ENCODE measurements around the gene CBY1.

Gene CBY1

DNA sequence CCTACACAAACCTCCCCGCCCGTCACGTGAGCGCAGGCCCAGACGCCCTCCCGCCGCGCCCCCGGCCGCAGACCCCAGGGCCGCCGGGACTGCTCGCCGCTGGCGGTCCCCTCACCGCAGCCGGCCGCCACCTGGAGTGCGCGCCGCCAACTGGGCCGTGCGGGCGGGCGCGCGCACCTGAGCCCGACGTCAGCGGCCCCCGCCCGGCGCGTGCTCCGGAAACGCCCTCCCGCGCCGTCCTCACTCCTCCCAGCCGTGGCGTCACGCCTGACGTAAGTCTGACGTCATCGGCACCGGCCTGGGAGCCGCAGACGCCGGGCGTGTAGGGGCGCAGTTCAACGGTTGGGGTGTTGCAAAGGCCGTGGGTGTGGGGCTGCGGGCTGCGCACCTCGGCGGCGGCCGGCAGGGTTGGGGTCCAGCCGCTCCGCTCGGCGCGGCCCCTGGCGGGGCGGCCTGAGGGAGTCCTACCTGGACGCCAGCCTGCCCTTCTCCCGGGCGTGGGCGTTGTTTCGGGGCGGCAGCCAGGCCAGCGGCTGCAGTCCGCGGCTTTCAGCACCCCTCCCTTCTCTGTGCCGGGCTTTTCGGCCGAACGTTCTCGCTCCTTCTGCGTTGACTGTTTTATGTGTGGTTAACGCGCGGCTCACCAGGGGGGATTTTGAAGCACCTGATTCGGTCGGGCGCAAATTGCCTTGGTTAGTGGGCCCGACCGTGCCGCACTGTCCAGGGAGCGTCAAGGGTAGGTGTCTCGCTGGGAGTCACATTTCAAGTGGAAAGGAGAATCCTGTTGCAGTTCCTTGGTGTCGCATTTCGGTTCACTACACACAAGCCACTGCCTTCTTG is 44.6 kb downstream of the CBY1 start, which contains the start of gene JOSD1:
Gene JOSD1, minus strand, starts transcription at position 155 of the 840 bp plus-strand sequence. CDS start 956 bp downstream, outside the sequence.
- DNase-seq (ENCODE audit: low read depth in 3 of 3, low spot score in 1 of 3), result peak; percentile 93 to 98 (median 95)

DNA sequence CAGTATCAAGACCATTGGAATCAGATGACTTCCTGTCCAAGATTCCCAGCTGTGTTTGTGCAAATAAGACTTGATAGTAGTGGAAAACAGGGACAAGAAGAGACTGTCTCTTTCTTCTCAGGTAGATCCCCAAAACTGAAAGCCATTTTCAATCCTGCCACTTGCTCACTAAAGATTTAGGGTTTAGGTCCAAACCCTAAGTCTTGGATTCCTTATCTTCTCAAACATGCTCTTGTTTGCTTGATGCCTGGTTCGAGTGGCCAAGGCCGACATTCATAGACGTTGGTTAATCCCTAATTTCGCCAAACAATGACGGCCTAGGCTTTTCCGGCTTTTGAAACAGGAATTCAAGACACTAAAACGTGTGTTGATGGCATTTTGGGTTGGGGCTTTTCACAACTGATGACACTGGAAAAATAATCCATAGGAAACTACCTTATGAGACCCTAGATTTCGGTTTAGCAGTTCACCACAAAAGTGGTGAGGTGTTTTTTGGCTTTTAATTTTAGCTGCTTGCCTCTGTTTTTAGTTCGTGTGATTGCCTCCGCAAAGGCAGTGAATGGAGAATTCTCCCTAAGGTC is 48.3 kb downstream of the CBY1 start:
- DNase-seq (ENCODE audit: low read depth in 3 of 3, low spot score in 1 of 3), result no peak

DNA sequence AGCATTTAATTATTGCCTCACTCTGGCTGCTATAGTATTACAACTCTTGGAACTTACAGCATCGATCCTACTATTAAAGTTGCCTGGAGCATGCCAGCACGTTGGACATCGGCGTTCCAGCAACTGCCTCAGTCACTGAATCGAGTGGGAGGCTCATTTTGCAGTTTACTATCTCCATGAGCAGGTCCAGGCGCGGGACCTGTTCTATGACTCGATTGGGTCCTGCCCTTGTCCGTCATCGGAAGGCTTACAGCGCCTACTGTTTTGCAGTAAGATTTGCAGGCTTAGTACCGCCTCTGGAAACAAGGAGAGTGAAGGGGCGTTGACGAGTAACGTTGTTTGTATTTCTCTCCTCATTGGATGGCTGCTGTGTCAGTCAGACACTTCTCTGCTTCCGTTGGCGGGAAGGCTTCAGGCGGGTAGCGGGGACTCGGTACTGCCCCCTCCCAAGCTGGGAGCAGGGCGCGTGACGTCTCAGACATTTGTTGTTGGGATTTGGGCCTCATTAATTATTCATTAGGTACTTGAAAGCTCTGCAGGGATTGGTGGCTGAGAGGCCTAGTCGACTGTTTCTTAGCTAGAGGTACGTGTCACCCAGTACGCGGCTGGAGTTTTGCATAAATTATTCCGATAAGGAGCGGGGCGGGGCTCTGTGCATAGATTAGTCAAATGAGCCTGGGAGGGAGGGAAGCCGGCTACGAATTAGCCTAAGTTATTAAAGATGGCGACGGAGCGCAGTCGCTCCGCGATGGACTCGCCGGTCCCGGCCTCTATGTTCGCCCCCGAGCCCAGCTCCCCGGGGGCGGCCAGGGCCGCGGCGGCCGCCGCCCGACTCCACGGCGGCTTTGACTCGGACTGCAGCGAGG is 49.0 kb downstream of the CBY1 start, which contains the start of gene GTPBP1:
Gene GTPBP1, plus strand, starts transcription at position 710 of the 866 bp plus-strand sequence. Its CDS starts 12 bp downstream, at position 722.
- peak; percentile 81 to 96 (median 92) for DNase-seq (ENCODE audit: low read depth in 3 of 3, low spot score in 1 of 3)

DNA sequence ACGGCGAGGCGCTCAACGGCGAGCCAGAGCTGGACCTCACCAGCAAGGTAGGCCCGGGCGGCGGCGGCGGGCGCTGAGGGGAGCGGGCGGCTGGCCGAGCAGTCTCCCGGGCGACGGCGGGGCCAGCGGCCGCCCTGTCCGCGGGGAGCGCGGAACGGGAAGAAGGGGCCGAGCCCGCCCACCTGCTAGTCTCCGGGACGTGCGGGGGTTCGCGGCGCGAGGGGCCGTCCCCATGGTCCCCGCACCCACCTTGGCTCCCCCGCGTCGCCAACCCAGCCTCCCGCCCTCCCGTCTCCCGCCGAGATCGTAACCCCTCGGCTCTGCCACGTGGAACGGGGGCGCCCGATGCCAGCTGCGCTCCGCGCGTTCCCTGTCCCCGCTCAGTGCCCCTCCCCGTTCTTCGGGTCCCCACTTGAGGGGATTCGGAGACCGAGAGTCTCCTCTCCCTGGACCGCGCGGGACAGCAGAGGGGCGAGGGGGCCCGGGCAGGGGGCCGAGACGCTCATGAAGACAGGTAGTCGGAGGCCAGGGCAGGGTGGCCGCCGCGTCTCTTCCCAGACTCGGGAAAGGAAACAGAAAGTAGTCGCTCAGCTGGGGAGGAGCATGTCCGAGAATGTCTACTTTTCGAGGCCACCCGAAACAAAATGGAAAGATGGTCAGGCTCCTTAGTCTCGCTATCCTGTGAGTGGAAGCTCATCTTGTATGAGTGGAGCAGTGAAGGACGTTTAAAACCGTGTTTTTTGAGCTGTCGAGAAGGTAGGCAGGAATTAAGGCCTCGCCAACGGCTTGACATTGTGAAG is 49.9 kb downstream of the CBY1 start:
- peak in 1 of 3 donors; percentile 24 for DNase-seq (ENCODE audit: low read depth in 3 of 3, low spot score in 1 of 3)

DNA sequence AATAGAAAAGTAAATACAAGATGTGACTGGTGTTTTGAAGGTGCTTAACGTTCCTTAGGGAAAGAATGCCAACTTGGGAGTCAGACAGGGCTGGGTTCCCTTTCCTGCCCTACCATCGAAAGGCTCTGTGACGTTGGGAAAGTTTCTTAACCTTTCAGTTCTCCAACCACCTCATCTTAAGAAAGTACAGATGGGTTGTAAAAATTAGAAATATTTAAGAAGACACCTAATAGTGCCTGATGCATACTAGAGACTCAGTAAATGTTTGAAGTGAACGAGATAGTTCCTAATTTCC is 50.4 kb downstream of the CBY1 start:
- DNase-seq (ENCODE audit: low read depth in 3 of 3, low spot score in 1 of 3), result no peak

DNA sequence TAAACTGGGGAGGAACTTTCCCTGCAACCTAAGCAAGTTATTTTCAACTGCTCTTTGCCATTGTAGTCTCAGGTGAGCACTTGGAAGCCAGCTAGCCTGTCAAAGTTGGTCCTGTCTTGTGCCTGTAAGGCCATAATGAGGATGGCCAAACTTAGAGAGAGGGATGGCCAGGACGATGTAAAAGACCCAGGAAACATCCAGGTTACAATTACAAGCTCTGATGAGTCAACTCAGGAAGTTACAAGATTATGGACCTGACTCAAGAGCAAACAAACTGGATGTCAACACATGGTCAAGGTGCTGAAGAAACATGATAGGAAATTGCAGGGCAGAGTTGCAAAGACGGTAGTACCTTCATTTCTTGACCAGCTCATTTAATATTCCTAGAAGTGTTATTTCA is 50.9 kb downstream of the CBY1 start:
- DNase-seq (ENCODE audit: low read depth in 3 of 3, low spot score in 1 of 3), result no peak

DNA sequence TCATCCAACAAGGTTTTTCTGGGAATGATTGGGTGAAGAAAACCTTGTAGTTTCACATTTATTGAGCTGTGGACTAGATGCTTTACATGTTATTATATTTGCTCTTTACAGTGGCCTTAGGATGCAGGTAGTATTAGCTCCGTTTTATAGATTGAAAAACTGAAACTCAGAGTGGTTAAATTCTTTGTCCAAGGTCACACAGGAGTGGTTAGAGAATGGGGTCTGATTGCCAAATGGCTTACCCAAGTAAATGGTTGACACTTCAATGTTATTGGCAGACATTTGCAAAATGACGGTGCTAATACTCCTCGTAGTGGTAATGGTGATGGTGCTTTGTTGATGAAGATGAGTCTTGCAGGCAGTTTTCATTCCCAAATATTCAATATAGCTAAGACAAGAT is 51.5 kb downstream of the CBY1 start:
- no peak for DNase-seq (ENCODE audit: low read depth in 3 of 3, low spot score in 1 of 3)

DNA sequence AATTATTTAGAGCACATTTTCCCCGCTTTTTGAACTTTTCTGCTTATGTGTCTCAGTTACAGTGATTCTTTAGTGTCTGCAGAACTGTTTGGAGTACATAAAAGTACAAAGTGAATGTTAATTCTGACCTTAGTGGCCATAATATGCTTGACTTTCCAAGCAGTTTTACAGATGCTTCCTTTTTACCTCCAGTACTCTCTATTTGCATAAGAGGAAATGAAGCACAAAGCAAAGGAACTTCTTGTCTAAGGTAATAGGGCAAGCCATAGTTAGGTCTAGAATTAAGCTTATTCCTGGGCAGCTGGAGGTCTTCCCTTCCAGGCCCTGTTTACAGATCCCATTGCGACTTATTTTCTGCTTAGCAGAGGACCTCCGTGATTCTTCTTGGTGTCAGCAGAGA is 52.9 kb downstream of the CBY1 start:
- DNase-seq (ENCODE audit: low read depth in 3 of 3, low spot score in 1 of 3), result no peak

DNA sequence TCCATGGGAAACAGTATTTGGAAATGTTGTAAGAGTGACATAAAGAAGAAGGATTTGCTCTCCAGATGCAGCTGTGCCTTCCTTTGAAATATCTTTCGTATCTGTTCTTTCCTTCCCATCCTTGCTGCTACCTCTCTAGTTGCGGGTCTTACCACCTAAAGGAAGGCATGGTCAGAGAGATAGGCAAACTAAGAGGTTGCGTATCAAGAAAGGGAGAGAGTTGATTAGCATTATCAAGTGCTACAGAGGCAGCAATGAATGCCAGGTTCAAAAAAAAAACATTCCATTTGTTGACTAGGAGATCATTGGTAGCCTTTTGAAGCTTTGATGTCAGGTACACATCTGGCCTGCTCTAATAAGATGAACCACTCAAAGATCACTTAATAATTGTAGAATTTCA is 53.9 kb downstream of the CBY1 start:
- DNase-seq (ENCODE audit: low read depth in 3 of 3, low spot score in 1 of 3), result no peak

DNA sequence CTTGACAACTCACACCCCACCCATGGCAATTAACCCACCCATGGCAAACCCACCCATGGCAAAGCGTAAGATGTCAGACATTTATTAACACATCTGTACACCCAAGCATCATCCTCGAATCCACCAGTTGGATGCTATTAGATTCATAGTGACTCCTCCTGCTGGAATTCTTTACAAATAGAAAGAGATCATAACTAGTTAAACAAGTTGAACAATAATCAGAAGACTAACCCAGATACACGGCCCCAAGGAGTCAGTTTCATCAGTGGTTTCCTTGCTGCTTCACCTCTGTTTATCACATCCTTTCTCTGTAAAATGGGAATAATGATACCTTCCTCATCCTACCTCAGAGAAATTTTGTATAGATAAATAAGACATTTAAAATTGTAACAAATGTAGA is 54.4 kb downstream of the CBY1 start:
- no peak for DNase-seq (ENCODE audit: low read depth in 3 of 3, low spot score in 1 of 3)

DNA sequence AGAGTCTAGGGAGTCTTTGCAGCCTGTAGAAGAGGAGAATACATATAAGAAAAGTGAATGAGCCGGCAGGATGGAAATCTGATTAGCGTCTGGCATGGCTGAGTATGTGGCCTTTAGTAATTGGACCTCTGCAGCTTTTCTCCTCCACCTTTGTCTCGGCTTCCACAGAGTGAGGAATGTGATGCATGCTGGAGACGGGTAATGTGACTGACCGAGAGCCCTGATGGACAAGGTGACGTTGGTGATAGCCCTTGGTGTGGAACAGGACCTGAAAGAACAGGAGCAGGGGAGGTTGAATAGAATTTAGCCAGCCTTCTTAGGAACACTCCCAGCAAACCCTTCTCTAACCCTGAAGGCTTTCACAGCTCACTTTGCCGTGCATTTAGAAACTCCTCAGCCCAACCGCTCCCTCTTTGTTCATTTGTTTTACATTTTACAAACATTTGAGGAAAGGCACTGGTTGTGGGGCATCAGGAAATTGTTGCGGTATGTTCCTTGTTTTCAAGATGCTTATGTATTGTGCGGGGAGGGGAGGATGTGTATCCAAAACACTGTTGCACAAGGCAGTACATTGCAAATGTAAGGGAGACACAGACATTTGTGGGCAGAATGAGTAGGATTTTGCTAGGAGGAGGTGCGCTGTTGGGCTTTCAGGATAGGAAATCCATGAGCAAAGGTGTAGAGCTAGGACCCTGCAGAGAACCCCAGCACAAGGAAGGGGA is 56.2 kb downstream of the CBY1 start:
- no peak for DNase-seq (ENCODE audit: low read depth in 3 of 3, low spot score in 1 of 3)

DNA sequence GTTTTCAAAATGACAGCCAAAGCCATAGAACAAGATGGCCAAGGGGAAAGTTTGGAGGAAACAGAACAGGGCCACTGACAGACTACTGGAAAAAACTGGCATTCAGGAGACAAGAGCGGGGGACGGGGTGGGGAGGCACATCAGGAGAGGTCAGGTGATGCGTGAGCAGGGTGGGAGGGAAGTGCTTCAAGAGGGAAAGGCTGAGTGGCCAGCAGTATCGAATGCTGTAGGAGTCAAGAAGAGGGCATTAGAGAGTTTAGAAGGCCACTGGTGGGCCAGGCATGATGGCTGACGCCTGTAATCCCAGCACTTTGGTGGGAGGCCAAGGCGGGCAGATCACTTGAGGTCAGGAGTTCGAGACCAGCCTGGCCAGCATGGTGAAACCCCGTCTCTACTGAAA is 57.5 kb downstream of the CBY1 start:
- no peak for DNase-seq (ENCODE audit: low read depth in 3 of 3, low spot score in 1 of 3)

DNA sequence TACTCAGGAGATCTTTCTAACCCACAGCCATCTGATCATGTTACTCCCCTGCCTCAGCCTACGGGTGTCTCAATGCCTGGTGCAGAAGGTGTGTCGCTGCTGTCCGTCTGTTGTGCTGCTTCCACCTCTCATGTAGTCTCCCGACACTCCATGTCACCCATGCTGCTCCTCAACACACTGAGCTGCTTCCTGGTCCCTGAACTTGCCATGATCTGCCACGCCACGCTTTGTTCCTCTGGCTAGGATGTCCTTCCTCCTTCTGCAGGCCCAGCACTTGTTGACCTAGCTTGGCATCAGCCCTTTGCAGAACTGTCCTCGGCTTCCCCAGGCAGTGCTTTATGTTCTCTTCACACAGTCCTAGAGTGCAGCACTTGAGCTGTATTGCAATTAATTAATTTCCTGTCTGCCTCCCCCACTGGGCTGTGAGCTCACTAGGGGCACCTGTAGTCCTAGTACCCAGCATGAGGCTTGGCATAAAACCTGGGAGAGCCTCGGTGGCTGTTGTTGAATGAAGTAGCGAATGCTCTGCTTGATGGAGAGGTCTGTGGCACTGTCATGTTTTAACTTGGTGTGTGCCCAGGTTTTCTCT is 58.8 kb downstream of the CBY1 start:
- no peak for DNase-seq (ENCODE audit: low read depth in 3 of 3, low spot score in 1 of 3)

DNA sequence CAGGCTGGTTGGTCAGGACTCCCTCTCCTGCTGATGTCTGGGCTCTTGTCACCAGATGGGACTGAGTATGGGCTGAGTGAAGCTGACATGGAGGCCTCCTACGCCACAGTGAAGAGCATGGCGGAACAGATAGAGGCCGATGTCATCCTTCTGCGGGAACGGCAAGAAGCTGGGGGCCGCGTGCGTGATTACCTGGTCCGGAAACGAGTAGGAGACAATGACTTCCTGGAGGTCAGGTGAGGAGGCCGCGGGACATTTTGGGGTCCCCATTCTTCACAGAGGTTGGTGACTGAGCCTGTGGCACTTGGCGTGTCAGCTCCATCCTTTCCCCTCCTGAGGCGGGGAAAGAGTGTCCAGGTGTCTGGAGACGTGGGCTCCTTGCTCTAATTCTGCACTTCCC is 59.4 kb downstream of the CBY1 start:
- DNase-seq (ENCODE audit: low read depth in 3 of 3, low spot score in 1 of 3), result no peak

DNA sequence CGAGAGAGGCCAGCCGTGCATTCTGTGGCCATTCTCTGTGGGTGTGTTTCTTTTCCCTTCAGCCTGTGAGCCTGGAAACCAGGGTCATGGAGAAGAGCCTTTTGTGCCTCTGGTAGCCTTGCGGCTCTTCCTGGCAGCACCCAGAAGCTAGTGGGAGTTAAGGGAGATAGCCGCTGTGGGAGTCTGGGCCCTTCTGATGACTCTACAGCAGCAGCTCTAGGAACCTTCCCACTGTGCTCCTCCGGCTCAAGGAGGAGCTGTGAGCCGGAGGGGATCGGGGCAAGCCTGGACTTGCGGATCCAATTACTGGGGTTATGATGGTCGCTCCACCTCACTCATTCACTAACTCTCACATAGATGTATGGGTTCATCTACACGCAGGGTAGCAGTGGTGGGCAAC is 59.8 kb downstream of the CBY1 start:
- DNase-seq (ENCODE audit: low read depth in 3 of 3, low spot score in 1 of 3), result no peak

DNA sequence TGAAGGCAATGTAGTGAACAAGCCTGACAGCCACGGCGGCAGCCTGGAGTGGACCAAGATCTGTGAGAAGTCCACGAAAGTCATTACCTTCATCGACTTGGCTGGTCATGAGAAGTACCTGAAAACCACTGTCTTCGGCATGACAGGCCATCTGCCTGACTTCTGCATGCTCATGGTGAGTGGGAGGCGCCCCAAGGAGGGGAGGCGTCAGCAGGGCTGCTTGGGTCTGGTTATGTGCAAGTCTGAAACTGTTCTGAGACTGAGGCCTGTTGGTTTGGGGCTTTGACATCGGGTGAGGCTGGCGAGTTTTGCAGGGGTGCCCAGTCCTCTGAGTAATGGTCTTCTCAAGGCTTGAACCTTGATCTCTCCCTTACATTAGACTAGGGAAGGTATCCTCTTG is 60.4 kb downstream of the CBY1 start:
- DNase-seq (ENCODE audit: low read depth in 3 of 3, low spot score in 1 of 3), result no peak

DNA sequence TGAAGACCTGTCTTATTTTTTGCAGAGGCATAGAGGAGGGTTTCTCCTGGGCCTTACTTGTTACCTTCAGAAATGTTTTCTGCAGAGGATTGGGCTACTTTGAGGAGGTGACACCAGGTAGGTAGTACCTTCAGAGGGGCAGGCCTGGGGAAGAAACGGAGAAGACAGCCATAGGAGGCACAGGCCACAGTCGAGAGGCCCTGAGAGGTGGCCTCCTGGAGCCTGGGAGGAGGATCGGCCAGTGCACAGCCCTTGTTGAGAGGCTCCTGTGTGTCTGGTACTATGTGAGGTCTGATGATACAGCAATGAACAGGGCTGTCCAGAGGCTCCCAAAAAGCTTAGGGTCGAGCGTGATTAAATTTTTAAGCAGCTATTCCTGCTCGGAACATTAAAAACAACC is 60.8 kb downstream of the CBY1 start:
- no peak for DNase-seq (ENCODE audit: low read depth in 3 of 3, low spot score in 1 of 3)

DNA sequence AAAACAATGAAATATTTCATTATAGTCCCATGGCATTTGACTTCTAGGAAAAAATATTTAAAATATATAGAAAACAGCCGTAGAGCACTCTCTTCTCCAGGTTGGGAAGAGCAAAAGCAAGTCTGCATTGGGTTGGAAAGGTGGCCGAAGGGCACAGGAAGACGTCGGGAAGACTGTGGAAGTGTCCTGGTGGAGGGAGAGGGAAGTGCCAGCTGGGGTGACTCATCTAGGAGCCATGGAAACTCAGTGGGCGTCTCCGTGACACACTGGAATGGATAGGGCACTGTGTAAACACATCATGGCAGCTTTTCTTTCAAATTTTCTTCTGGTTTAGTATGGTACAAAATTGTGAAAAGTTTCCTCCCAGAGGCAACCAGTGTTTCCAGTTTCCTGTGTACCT is 62.0 kb downstream of the CBY1 start:
- no peak for DNase-seq (ENCODE audit: low read depth in 3 of 3, low spot score in 1 of 3)

DNA sequence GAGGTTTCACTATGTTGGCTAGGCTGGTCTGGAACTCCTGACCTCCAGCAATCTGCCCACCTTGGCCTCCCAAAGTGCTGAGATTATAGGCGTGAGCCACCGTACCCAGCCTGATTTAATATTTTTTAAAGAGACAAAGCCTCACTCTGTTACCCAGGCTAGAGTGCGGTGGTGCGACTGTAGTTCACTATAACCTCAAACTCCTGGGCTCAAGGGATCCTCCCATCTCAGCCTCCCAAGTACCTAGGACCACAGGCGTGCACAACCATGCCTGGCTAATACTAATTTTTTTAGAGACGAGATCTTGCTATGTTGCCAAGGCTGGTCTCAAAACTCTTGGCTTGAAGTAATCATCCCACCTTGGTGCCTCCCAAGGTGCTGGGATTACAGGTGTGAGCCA is 62.8 kb downstream of the CBY1 start:
- DNase-seq (ENCODE audit: low read depth in 3 of 3, low spot score in 1 of 3), result no peak

DNA sequence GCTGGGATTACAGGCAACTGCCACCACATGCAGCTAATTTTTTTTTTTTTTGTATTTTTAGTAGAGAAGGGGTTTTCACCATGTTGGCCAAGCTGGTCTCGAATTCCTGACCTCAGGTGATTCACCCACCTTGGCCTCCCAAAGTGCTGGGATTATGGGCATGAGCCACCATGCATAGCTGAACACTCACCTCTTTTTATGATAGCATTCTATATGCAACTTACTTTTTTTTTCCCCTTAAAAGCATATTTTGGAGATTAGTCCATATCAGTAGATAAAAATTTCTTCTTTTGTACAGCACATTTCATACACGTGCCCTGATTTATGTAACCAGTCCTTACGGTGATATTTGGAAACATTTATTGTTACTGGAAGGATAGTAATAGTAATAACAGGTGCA is 63.9 kb downstream of the CBY1 start:
- DNase-seq (ENCODE audit: low read depth in 3 of 3, low spot score in 1 of 3), result no peak

Data from stimulated activated CD4-positive, alpha-beta T cell treated with anti-CD3 and anti-CD28 coated beads, TNF-alpha, amount 100 ng/mL, for 1 hour (primary cell).